Thyroid gland (tissue), 4 donors: ENCODE results near the gene WAPL. TPM values are rescaled to one million over a fixed set of nuclear protein-coding genes. Genes with fewer than 3 reads are reported as not detected.
A peak's percentile ranks its signal among the peaks of the same experiment; 100 is the strongest.

Experiments used
- DNase-seq, 2 donors: peaks; one replicate each; pipeline ENCODE4 v3.0.0-alpha.2; 2019
- H3K27ac ChIP-seq, 3 donors: fragments of 200-600 bp; sonication (generic); 1 replicate in 2 of 3; 2 replicates in 1 of 3; pipeline ENCODE4 v1.5.1; 2016 to 2019; ENCODE audit warnings: mild to moderate bottlenecking in 1 of 3, moderate library complexity in 1 of 3
- H3K27me3 ChIP-seq: fragments of 200-600 bp; sonication (generic); one replicate; pipeline ENCODE4 v1.5.1; 2019
- H3K36me3 ChIP-seq, 2 donors: fragments of 200-600 bp; sonication (generic); one replicate each; pipeline ENCODE4 v1.5.1; 2016 to 2019
- H3K4me1 ChIP-seq, 2 donors: fragments of 200-600 bp; sonication (generic); one replicate each; pipeline ENCODE4 v1.5.1; 2017 to 2019
- H3K4me3 ChIP-seq, 3 donors: fragments of 200-600 bp; sonication (generic); replicated peaks in 1 of 3; 1 replicate in 2 of 3; 2 replicates in 1 of 3; pipeline ENCODE4 v1.5.1; 2016; ENCODE audit warnings: mild to moderate bottlenecking in 1 of 3
- H3K9me3 ChIP-seq: fragments of 200-600 bp; sonication (generic); one replicate; pipeline ENCODE4 v1.5.1; 2017
- CTCF ChIP-seq, 6 experiments: fragments of 200-600 bp in 3 of 6; fragments of 450-650 bp in 3 of 6; sonication (generic) in 3 of 6; IDR thresholded peaks; one replicate each; pipeline ENCODE4 v1.5.1; 2016 to 2019; ENCODE audit warnings: antibody characterized with exemption in 6 of 6, mild to moderate bottlenecking in 2 of 6, inconsistent platforms in 1 of 6, moderate library complexity in 1 of 6
- POLR2A ChIP-seq, 2 donors: fragments of 450-650 bp; IDR thresholded peaks; one replicate each; pipeline ENCODE4 v1.6.1; 2017; ENCODE audit warnings: antibody characterized with exemption in 2 of 2, mild to moderate bottlenecking in 2 of 2, moderate library complexity in 1 of 2
- WGBS, 2 donors: methylation state at CpG; one replicate each; pipeline ENCODE4 v1.1.5; 2017; 5-methylcytosine and 5-hydroxymethylcytosine counted together
- intact Hi-C: fragments of 100-400 bp; cut with DNase I; formaldehyde crosslinking; loops from one replicate; pipeline ENCODE4 v1.15.1; 2023
- total RNA-seq, 4 donors: library from RNA; depleted of rRNA; stranded (reverse); fragments of >200 nt; gene quantifications; one replicate each; pipeline ENCODE4 v1.2.3, GENCODE V29; 2016

The WAPL gene
- total RNA-seq, 4 donors from 2014 or later: 44.2 to 62.1 (median 51.7) TPM

GRCh38 chr10:86518781-86519180, 2.8 kb downstream of the WAPL start:
- Histone ChIP-seq H3K27me3 (no peaks in the 10 kb centered on the region), H3K27ac (no peak overlapping the region), H3K4me3 (no peak overlapping the region), H3K4me1 (peaks cover 36 to 40% of the 10 kb centered on the region in 2 donors), H3K9me3 (no peaks in the 10 kb centered on the region), H3K36me3 (no peaks in the 10 kb centered on the region)
- WGBS, 2 donors: 76 to 80% methylated on average over 3 of the region's 3 CpGs
- intact Hi-C loops: no loop called here
- TF ChIP-seq POLR2A (IDR thresholded peaks at IDR 0.05) (no peak), CTCF (IDR thresholded peaks at IDR 0.05) (no peak)
- DNase-seq: no peak

DNA sequence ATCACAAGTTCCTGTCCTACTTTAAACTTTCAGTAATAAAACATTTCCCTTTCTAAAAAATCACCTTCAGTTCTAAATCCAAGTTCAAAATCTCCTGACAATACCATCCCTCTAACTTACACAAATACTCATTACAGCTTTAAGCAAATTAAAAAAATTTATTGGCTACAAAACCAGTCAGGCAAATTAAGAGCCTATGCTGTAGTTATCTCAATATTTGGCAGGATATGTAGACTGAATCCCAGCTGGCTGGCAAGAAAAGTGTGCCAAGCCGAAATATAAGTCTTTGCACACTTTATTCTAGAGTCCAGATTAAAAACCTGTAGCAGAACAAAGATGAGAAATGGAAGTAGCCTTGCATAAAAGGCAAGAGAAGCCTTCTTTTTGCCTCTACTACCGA, 9.5 kb downstream of the WAPL start:
- TF ChIP-seq CTCF (IDR thresholded peaks at IDR 0.05) (no peak), POLR2A (IDR thresholded peaks at IDR 0.05) (no peak)
- WGBS, 2 donors: 67 to 69% methylated on average over 2 of the region's 2 CpGs
- no peak overlapping the region for H3K4me3 ChIP-seq
- no peaks in the 10 kb centered on the region for H3K9me3 ChIP-seq
- no peak for DNase-seq
- H3K36me3 ChIP-seq: no peaks in the 10 kb centered on the region
- no peaks in the 10 kb centered on the region for H3K27me3 ChIP-seq
- peaks cover 13 to 25% of the 10 kb centered on the region in 2 donors for H3K4me1 ChIP-seq
- no peak overlapping the region for H3K27ac ChIP-seq
- intact Hi-C loops: no loop called here

DNA sequence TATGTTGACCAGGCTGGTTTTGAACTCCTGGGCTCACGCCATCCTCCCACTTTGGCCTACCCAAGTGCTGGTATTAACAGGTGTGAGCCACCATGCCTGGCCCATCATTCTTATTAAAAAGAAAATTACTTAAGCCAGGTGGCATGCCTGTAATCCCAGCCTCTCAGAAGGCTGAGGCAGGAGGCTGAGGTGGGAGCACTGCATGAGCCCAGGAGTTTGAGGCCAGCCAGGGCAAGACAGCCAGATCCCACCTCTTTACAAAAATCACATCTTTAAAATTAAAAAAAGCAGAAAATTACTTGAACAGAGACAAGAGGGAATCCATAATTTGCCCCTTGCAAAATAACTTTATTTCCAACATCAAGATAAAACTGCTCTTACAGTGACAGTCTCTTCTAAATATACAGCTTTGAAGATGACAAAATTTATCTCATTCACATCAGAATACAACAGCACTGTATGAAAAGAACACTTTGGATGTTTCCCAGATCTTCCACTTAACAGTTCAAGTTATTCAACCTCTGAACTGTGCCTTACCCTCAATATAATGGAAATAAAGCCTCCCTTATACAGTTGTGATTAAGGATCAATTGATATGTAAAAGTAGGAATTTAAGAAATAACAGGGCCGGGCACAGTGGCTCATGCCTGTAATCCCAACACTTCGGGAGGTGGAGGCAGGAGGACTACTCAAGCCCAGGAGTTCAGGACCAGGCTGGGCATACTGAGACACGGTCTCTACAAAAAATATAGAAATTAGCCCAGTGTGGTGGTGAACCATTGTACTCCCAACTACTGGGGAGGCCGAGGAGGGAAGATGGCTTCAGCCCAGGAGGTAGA, 10.3 kb downstream of the WAPL start:
- Histone ChIP-seq H3K36me3 (no peaks in the 10 kb centered on the region), H3K27ac (peak overlapping the region in 1 of 3 donors; percentile 15), H3K27me3 (no peaks in the 10 kb centered on the region), H3K9me3 (no peaks in the 10 kb centered on the region), H3K4me3 (no peak overlapping the region), H3K4me1 (peaks cover 19 to 30% of the 10 kb centered on the region in 2 donors)
- DNase-seq: no peak
- 94 to 97% methylated on average over 5 of the region's 5 CpGs for WGBS, 2 donors
- TF ChIP-seq CTCF (IDR thresholded peaks at IDR 0.05) (no peak), POLR2A (IDR thresholded peaks at IDR 0.05) (no peak)
- intact Hi-C loops: no loop called here

DNA sequence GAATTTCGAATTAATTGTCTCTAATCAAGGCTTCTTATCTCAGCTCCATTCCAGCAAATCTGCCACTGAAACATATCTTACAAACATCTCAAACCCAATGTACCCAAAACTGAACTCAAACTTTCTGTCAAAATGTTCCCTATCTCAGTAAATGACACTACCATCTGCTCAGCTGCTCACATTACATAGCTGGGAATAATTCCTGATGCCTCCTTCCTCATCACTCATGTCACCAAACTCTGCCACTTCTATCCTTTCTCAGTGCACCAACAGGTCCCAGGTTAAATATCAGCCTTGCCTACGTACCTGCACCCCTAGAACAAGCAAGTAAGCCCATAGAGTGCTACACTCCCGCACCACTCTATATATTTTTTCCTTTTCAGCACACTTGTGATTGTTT, 12.4 kb downstream of the WAPL start:
- H3K27me3 ChIP-seq: no peaks in the 10 kb centered on the region
- H3K4me1 ChIP-seq: peaks cover 23 to 26% of the 10 kb centered on the region in 2 donors
- 90 to 91% methylated on average over 3 of the region's 3 CpGs for WGBS, 2 donors
- TF ChIP-seq POLR2A (IDR thresholded peaks at IDR 0.05) (no peak), CTCF (IDR thresholded peaks at IDR 0.05) (no peak)
- no peaks in the 10 kb centered on the region for H3K9me3 ChIP-seq
- DNase-seq: no peak
- H3K27ac ChIP-seq: no peak overlapping the region
- H3K4me3 ChIP-seq: no peak overlapping the region
- intact Hi-C loops: no loop called here
- no peaks in the 10 kb centered on the region for H3K36me3 ChIP-seq

- Histone ChIP-seq H3K4me3 (no peak overlapping the region), H3K9me3 (no peaks in the 10 kb centered on the region), H3K4me1 (peaks cover 23 to 25% of the 10 kb centered on the region in 2 donors), H3K36me3 (no peaks in the 10 kb centered on the region), H3K27ac (no peak overlapping the region), H3K27me3 (no peaks in the 10 kb centered on the region)
- TF ChIP-seq CTCF (IDR thresholded peaks at IDR 0.05) (no peak), POLR2A (IDR thresholded peaks at IDR 0.05) (no peak)
- no peak for DNase-seq
- intact Hi-C loops: no loop called here
- 94 to 95% methylated on average over 6 of the region's 6 CpGs for WGBS, 2 donors
Measured at GRCh38 chr10:86508217-86508616, 13.4 kb downstream of the WAPL start.
